HCT116 (cell line): ENCODE data around the gene DOCK4. TPM values are rescaled to one million over a fixed set of nuclear protein-coding genes. Genes with fewer than 3 reads are reported as not detected.

ENCODE experiments used
- ATAC-seq: fragments of 200-7000 bp; cut with Tn5 transposase; 2 replicates; pipeline ENCODE4 v1.9.1; 2020; ENCODE audit warnings: mild to moderate bottlenecking, moderate library complexity
- BruUV-seq: library from RNA; stranded (reverse); fragments of 400-500 nt; replicated peaks from 2 replicates; lab custom pipeline; 2021; lab: Mats Ljungman, UMichigan
- CTCF ChIA-PET: fragments of 300-600 bp; sonication (Branson Sonifier 250); formaldehyde crosslinking; loops from one replicate; lab custom pipeline; 2021; ENCODE audit warnings: antibody characterized with exemption; lab: Charles Lee
- POLR2A ChIA-PET: fragments of 300-600, 350-600 bp; sonication (Branson Sonifier 250); formaldehyde crosslinking; loops from one replicate; lab custom pipeline; 2021; ENCODE audit warnings: antibody characterized with exemption; lab: Charles Lee
- RAD21 ChIA-PET, 2 experiments: fragments of 300-600 bp; sonication (Branson Sonifier 250); formaldehyde crosslinking; loops; one replicate each; lab custom pipeline; 2023; ENCODE audit warnings: low total read pairs in 2 of 2; ENCODE audit not compliant: uncharacterized antibody in 2 of 2, unreplicated experiment in 2 of 2, low non-redundant PET in 1 of 2; lab: Charles Lee
- DNase-seq: peaks from one replicate; pipeline ENCODE4 v3.0.0-alpha.2; 2010; ENCODE audit warnings: low read depth, low spot score
- H2AFZ ChIP-seq: fragments of 200-600 bp; shearing (Covaris generic), sonication (generic); 2 replicates; pipeline ENCODE4 v1.6.1; 2017; ENCODE audit warnings: low read depth, mixed run types, mixed read lengths, antibody characterized with exemption, low read length; ENCODE audit not compliant: poor library complexity, severe bottlenecking
- H3K27ac ChIP-seq: 2 replicates; pipeline ENCODE4 v1.5.1; 2012; ENCODE audit warnings: low read depth, low read length
- H3K27me3 ChIP-seq: fragments of 200-600 bp; sonication (generic); 2 replicates; pipeline ENCODE4 v1.6.1; 2016; ENCODE audit warnings: mixed run types, low read length, mixed read lengths; ENCODE audit not compliant: insufficient read depth
- H3K36me3 ChIP-seq, 2 experiments: fragments of 200-500 bp in 1 of 2; fragments of 200-600 bp in 1 of 2; sonication (Bioruptor generic) in 1 of 2; sonication (generic) in 1 of 2; 2 replicates each; pipeline versions ENCODE4 v1.5.1 to v1.6.1; 2014 to 2016; ENCODE audit warnings: low read length in 2 of 2, inconsistent platforms in 1 of 2, mixed read lengths in 1 of 2, mixed run types in 1 of 2; ENCODE audit not compliant: insufficient read depth in 2 of 2, control insufficient read depth in 1 of 2
- H3K4me1 ChIP-seq, 2 experiments: fragments of 200-600 bp in 1 of 2; sonication (generic) in 1 of 2; 2 replicates each; pipeline versions ENCODE4 v1.5.1 to v1.6.1; 2012 to 2017; ENCODE audit warnings: low read length in 2 of 2, inconsistent platforms in 1 of 2, mild to moderate bottlenecking in 1 of 2, mixed read lengths in 1 of 2, mixed run types in 1 of 2, moderate library complexity in 1 of 2; ENCODE audit not compliant: insufficient read depth in 2 of 2, control insufficient read depth in 1 of 2
- H3K4me2 ChIP-seq: fragments of 200-600 bp; sonication (generic); 2 replicates; pipeline ENCODE4 v1.6.1; 2017; ENCODE audit warnings: mixed run types, low read length, mixed read lengths
- H3K4me3 ChIP-seq, 2 experiments: fragments of 200-600 bp in 1 of 2; sonication (generic) in 1 of 2; replicated peaks in 1 of 2; 2 replicates each; pipeline ENCODE4 v1.5.1; 2011 to 2016; ENCODE audit warnings: low read length in 2 of 2, control low read depth in 1 of 2, low read depth in 1 of 2, mild to moderate bottlenecking in 1 of 2, mixed read lengths in 1 of 2, mixed run types in 1 of 2
- H3K79me2 ChIP-seq: fragments of 200-600 bp; sonication (generic); 2 replicates; pipeline ENCODE4 v1.6.1; 2017; ENCODE audit warnings: mild to moderate bottlenecking, mixed run types, low read length, moderate library complexity, mixed read lengths; ENCODE audit not compliant: insufficient read depth
- H3K9ac ChIP-seq: fragments of 200-600 bp; sonication (generic); 2 replicates; pipeline ENCODE4 v1.6.1; 2016; ENCODE audit warnings: low read length, mixed read lengths
- H3K9me2 ChIP-seq: fragments of 200-600 bp; sonication (generic), shearing (Covaris generic); 2 replicates; pipeline ENCODE4 v1.6.1; 2017; ENCODE audit warnings: mixed run types, mild to moderate bottlenecking, moderate library complexity; ENCODE audit not compliant: insufficient read depth
- H3K9me3 ChIP-seq, 2 experiments: fragments of 200-500 bp in 1 of 2; fragments of 200-600 bp in 1 of 2; sonication (Bioruptor generic) in 1 of 2; sonication (generic) in 1 of 2; 2 replicates each; pipeline ENCODE4 v1.6.1; 2014 to 2017; ENCODE audit warnings: low read length in 2 of 2, mixed read lengths in 2 of 2, inconsistent platforms in 1 of 2, low read depth in 1 of 2, mild to moderate bottlenecking in 1 of 2, mixed run types in 1 of 2, moderate library complexity in 1 of 2; ENCODE audit not compliant: control insufficient read depth in 1 of 2, insufficient read depth in 1 of 2
- H4K20me1 ChIP-seq: fragments of 200-600 bp; sonication (generic), shearing (Covaris generic); 2 replicates; pipeline ENCODE4 v1.6.1; 2017; ENCODE audit warnings: mixed run types, mild to moderate bottlenecking, moderate library complexity; ENCODE audit not compliant: insufficient read depth
- ATF3 ChIP-seq: IDR thresholded peaks from 2 replicates; pipeline ENCODE4 v1.6.1; 2012
- CEBPB ChIP-seq: IDR thresholded peaks from 2 replicates; pipeline ENCODE4 v1.6.1; 2012; ENCODE audit warnings: low read depth
- EGR1 ChIP-seq: IDR thresholded peaks from 2 replicates; pipeline ENCODE4 v1.6.1; 2012; ENCODE audit warnings: low read depth
- ELF1 ChIP-seq: IDR thresholded peaks from 2 replicates; pipeline ENCODE4 v1.6.1; 2012; ENCODE audit warnings: low read depth, borderline replicate concordance
- EZH2phosphoT487 ChIP-seq: fragments of 200-600 bp; IDR thresholded peaks from 2 replicates; pipeline ENCODE4 v1.6.1; 2018; ENCODE audit warnings: antibody characterized with exemption, borderline replicate concordance
- JUND ChIP-seq: IDR thresholded peaks from 2 replicates; pipeline ENCODE4 v1.6.1; 2012
- RAD21 ChIP-seq: IDR thresholded peaks from 2 replicates; pipeline ENCODE4 v1.6.1; 2012; ENCODE audit warnings: low read depth, mild to moderate bottlenecking
- REST ChIP-seq: IDR thresholded peaks from 2 replicates; pipeline ENCODE4 v1.6.1; 2012; ENCODE audit warnings: low read depth
- YY1 ChIP-seq: IDR thresholded peaks from 2 replicates; pipeline ENCODE4 v1.6.1; 2011; ENCODE audit warnings: low read length, low read depth, moderate library complexity, mild to moderate bottlenecking; ENCODE audit not compliant: insufficient replicate concordance; ENCODE audit errors: extremely low read depth
- ZBTB33 ChIP-seq: IDR thresholded peaks from 2 replicates; pipeline ENCODE4 v1.6.1; 2011; ENCODE audit warnings: mild to moderate bottlenecking, low read length, moderate library complexity; ENCODE audit not compliant: insufficient replicate concordance; ENCODE audit errors: extremely low read depth
- ZFX ChIP-seq: fragments of 450-650 bp; IDR thresholded peaks from 2 replicates; pipeline ENCODE4 v1.6.1; 2017
- ZNF274 ChIP-seq: fragments of 200-500 bp; sonication (Bioruptor generic); IDR thresholded peaks from 2 replicates; pipeline ENCODE4 v1.6.1; 2014; ENCODE audit warnings: mild to moderate bottlenecking, low read depth, low read length, inconsistent platforms
- intact Hi-C: fragments of 100-400 bp; cut with micrococcal nuclease; formaldehyde crosslinking; loops from 2 replicates; pipeline ENCODE4 v1.10.0; 2022
- total RNA-seq: library from RNA; stranded (reverse); gene quantifications from one replicate; pipeline ENCODE4 v1.2.1, GENCODE V29; 2021; ENCODE audit not compliant: unreplicated experiment
- TF ChIP-seq, protein P1 (sequence below): IDR thresholded peaks from 2 replicates; pipeline ENCODE4 v1.6.1; 2012

Gene DOCK4
- total RNA-seq, 1 experiment from 2014 or later: 2.2 TPM

DNA sequence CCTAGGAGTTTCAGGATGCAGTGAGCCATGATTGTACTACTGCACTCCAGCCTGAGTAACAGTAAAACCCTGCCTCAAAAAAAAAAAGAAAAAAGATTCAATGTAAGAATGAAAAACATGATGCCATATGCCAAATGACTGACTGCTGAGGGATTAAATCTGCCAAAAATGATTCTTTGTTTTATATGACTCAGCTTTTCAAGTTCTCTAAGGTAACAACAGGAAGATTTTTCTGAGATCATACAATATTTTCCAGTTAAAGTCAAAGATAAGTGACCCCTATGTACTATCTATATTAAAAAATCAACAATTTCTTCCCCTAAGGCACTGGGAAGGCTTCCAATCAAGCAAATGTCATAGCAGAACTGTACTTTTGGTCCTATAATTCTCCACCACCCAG is 372.7 kb downstream of the DOCK4 start:
- Histone ChIP-seq H3K9me2 (no peaks in the 10 kb centered on the region), H3K9me3 (no peaks in the 10 kb centered on the region), H3K4me1 (no peaks in the 10 kb centered on the region), H3K79me2 (no peaks in the 10 kb centered on the region), H3K27ac (no peak overlapping the region), H3K9ac (no peak overlapping the region), H2AFZ (no peak overlapping the region), H3K4me3 (no peak overlapping the region), H3K4me2 (no peak overlapping the region), H4K20me1 (no peaks in the 10 kb centered on the region), H3K27me3 (no peaks in the 10 kb centered on the region), H3K36me3 (no peaks in the 10 kb centered on the region)
- intact Hi-C loops: no loop called here
- BruUV-seq: no TSS peak
- DNase-seq (no peak), ATAC-seq (no peak)
- TF ChIP-seq YY1 (no peak), EGR1 (no peak), RAD21 (no peak), ATF3 (no peak), ZNF274 (no peak), JUND (no peak), EZH2phosphoT487 (no peak), ZFX (no peak), ZBTB33 (no peak), CEBPB (no peak), REST (no peak), ELF1 (no peak)
- TF ChIP-seq, protein P1, sequence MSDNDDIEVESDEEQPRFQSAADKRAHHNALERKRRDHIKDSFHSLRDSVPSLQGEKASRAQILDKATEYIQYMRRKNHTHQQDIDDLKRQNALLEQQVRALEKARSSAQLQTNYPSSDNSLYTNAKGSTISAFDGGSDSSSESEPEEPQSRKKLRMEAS: no peak
- RAD21 ChIA-PET: no interaction called here
- POLR2A ChIA-PET: no interaction called here
- CTCF ChIA-PET: no interaction called here
